Kidney tubule cell (primary cell): ENCODE measurements around the gene SLC35B2.

Experiments
- DNase-seq: peaks from one replicate; pipeline ENCODE4 v3.0.0-alpha.2; 2018; ENCODE audit warnings: low spot score

Gene SLC35B2

DNA sequence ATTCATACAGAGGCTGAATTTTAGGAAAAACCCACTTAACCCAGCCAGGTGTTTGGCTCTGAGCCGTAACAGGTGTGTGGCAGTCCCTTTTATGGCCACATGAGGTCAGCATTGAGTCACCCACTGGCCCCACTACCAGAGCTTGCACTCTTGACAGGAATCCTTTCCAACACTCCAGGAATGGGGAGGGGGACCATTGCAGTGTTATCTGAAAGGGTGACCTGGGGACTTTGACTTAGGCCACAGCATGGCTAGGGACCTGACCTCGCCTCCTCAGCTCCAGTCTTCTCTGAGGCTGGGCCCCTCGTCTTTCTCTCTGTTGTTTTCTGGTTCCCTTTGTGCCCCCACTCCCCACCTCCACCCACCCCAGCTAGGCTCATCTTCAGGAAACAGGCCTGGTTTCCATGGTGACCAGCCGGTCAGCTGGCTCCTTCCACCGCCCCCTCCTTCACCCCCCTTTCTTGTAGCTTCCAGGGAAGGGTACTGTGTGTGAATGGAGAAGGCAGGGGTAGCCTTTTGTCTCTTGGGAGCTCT, 10.8 kb upstream of the SLC35B2 start:
- peak; percentile 63 for DNase-seq

DNA sequence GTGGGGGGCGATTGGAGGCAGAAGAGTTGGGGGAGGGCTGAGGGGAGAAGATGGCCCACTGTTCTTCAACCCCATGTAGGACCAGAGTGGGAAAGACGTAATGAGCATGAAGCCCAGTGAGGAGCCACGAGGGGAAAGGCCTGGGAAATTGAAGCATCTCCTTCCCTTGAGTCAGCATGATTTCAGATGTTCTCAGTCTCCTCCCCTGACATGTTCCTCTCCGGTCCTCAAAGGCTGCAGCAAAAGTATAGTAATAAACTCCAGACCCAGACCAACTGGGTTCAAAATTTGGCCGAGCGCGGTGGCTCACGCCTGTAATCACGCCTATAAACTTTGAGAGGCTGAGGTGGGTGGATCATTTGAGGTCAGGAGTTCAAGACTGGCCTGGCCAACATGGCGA, 9.9 kb upstream of the SLC35B2 start:
- DNase-seq, result no peak

DNA sequence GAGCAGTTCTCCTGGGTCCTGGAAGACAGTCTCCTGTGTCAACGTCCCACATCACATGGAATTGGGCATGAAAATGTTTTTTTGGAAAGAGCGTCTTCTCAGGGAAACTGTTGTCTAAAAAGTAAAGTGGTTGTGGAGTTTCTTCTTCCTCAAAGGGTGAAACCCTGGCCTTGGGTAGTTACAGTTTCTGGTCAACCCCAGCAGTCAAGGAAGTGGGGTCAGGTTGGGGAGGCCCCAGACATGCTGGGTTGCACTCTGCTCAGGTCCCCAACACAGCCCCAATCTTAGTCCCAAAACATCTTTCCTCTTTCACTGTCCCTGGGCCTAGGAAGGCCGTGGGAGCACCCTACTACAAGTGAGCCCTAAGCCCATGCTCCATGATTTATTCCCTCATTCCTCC, 9.0 kb upstream of the SLC35B2 start:
- DNase-seq, result no peak

DNA sequence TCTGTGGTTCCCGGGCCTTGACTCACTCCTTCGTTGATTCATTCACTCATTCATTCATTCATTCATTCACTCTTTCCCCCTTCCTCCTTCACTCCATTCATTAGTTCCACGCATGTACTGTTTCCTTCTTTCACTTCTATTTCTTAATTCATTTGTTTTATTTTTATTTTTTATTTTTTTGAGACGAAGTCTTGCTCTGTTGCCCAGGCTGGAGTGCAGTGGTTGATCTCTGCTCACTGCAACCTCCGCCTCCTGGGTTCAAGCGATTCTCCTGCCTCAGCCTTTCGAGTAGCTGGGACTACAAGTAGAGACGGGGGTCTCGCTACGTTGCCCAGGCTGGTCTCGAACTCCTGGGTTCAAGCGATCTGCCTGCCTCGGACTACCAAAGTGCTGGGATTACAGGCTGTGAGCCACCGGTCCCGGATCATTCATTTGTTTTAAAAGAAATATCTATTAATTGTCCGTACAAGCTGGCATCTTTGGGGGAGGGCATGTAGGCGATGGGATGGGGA, 8.4 kb upstream of the SLC35B2 start:
- no peak for DNase-seq

DNA sequence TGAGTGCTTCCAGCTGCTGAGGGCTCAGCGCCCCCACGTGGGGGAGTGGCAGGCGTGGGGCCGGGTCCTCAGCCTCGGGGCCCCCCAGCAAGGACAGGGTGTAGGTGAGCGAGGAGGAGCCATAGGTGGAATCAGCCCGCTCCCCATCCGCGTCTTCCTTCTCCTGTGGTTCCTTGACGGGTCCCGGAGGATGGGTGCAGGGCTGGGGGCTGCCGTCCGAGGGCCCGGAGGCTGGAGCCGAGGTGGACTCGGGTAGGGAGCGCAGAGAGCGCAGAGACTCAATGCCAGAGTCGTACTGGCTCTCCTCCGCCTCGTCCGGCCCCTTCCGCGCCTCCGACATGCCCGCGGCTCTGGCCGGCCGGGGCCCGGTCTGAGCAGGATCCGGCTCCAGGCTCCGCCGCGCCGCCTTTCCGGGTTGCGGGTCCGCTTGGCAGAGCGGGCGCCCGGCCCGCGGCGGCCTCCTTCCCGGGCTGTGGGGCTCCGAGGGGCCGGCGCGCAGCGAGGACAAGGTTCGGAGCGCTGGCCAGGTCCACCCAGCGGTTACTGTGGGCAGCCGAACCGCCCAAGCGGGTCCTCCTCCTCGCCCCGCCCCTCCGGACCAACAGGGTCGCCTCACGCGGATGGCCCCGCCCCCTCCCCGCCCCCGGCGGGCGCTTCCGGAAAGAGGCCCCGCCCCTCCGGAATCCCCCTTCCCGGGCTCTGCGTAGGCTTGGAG, 7.8 kb upstream of the SLC35B2 start, which contains the start of gene NFKBIE:
TSS of gene NFKBIE (minus strand) at position 545 of the 715 bp plus-strand sequence. CDS start at position 340, 205 bp downstream.
- peak; percentile 96 for DNase-seq

DNA sequence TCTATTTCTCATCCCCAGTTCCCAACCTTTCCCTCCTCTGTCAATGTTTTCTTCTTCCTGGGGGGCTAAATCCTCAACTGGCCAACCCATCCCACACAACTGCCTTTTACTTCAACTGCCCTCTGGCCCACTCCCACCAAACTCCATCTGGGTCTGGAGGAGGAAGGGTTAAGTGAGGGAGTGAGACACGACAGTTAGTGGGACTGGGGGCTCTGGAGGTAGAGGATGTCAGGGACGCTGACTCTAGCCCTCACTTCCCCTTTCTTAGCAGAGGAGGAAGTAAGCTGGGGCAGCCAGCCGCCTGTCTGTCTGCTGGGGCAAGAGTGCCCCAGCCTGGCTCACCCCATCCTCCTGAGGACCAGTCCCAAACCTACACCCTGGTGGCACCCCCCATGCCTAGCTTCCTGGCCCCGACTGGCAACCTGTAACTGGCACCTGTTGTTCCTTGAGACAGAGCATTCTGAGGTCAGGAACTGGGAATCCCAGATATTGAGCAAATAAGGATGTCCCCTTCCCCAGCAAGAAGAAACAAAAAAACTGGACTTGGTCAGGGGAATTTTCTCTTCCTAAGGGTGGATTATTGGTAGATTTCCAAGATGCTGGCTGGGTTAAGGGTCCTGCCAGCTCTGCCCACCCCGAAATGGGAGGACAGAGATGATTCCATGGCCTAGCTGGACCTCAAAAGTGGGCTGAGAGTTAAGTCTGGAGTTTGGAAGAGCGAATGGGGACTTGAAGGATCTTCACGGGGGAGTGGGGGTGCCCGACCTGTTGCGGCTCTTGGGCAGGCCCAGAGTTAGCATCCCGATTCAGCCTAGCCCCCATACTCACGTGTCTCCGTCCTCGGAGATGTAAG, 7.1 kb upstream of the SLC35B2 start:
- DNase-seq, result peak; percentile 42

DNA sequence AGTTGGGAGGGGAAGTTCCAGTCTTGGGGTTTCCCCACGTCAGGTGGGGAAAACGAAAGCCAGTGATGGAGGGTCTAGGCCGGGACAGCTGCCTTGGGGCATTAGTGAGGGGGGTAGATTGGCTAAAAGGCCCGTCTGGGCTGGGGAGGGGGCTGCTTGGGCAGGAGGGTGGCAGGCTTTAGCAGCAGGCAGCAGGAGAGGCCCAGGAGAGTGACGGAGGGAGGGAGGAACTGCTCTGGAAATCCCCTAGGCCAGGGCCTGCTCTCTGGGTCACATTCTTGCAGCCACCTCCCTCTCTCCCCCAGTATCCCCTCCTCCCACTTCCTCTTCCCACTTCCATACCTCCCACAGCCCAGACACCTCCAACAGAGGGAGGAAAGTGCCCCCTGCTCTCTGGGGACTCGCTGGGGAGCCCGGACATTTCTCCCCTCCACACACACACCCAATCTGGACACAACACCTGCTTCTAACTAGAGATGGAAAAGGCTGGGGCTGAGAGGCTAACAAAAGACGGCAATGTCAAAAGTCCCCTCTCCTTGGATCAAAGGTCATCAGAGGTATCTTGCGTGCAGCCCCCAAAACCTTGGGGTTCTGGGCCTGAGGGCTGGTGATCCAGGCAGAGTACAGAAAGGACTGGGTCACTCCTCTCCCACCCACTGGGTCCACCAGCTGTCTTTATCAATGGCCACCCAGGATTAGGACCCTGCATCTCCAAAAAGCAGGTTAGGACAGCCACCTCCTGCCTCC, 6.2 kb upstream of the SLC35B2 start:
- DNase-seq, result peak; percentile 82

DNA sequence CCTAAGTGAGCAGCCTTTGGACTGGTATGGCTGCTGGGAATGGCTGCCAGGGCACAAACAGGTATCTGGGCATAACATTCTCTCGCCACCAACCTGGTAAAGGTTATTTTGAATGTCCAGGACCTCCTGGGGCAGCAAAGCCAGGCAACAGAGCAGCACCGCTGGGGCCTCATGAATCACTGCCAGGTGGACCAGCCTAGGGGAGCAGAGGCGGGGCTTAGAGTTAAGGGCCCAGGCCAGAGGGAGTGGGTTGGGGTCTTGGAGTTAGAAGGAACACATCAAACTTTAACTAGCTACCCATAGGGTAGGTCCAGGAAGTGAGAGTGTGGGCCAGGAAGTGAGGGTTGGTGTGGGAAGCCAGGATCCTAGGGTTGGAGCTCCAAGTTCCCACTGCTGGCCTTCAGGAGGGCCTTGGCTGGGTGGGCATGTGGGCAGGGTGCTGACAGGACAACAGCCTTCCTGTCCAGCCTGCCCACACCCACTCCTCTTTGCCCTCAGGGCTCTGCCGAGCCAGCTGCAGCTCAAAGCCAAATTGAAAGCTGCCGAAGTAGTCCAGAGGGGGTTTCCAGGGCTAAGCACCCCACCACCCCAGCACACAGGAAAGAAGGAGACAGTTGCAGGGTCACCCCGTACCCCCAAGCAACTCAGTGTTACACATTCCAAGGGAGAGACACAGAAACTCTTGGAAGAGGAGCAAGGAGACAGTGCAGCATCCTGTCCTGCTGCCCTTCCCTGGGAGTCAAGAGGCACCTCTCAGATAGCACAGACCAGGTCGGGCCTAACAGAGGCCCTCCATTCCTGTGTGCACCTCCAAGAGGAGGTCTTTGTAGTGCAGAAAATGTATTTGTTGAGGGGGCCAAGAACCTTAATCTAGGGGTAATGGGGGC, 5.4 kb upstream of the SLC35B2 start:
- no peak for DNase-seq

DNA sequence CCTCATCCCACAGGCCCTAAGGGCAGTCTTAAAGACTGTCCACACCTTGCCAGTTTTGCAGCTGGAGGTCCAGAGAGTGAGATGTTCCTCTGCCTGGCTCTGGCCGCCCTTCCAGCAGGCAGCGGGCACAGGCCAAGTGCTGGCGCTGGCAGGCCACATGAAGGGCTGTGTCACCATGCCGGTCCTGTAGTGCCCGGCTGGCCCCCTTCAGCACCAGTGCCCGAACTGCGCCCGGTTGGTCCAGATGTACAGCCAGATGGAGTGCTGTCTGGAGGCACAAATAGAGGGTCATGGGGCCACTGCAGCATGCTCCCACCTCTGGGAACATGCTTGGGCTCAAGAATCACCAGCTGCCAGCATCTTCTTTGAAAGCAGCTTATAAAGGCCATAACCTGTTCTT, 4.3 kb upstream of the SLC35B2 start:
- DNase-seq, result no peak

DNA sequence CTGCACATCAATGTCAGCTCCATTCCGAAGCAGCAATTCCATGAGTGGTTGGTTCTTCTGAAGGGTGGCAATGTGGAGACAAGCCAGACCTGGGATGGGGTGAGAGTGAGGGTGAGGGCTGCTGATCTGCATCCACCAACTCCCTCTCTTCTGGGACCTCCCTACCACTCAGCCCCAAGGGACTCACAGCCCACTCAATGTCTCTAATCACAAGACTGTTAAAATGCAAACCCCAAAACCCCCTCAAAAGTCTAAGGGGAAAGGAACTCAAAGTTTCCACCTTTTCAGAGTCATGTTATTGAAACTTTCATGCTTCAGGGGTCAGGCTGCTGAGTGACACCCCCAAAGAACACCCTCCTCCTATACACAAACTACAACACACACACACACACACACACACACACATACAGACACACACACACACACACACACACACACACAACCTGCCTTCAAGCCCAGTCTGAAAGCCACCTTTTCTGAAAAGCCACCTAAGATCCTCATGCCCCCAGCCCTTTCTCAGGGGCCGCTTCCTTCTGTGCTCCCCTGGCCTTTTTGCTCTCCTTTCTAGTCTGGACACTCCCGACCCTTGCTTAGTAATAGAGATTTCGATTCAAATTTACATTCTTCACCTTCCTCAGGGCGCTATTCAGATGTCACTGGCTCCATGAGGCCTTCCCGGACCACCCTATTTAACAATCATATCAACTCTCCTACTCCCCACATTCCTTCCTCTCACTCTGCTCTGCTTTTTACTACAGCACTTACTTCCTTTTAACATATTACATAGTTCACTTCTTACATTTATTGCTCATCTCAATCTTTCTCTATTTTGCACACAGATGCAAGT, 3.3 kb upstream of the SLC35B2 start:
- DNase-seq, result no peak

DNA sequence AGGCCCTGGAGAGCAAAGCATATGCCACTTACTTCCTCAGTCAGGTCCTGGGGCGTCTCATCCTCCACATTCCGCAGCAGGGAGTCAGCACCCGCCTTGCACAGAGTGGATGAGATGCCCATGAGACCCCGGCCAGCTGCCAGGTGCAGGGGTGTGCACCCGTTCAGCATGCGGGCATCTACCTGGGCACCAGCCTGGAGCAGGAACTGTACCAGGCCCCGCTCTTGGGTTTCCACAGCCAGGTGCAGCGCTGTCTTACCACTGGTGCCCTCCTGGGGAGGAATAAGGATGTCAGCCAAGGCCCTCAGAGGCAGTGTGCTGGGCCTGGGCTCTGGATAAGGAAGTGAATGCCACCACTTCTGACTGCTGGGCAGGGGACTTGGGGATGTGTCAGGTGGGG, 2.7 kb upstream of the SLC35B2 start:
- DNase-seq, result no peak

DNA sequence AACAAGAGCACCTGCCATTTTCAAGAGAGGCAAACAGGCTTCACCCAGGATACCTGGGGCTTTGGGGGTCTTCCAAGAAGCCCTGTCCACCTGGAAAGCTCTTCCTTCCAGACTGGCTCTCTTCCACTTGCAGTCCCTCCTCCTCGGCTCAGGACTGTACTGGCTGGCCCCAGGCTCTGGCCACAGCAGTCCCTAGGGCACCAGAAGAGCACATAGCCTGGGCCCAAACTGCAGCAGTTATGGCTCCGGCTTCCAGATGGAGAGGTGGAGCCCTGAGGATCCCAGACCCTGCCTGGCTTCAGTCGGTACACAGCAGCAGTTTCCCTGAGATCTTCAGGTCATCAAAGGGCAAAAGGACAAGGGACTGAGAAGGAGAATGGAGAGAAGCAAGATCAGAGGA, 1.6 kb upstream of the SLC35B2 start:
- no peak for DNase-seq

DNA sequence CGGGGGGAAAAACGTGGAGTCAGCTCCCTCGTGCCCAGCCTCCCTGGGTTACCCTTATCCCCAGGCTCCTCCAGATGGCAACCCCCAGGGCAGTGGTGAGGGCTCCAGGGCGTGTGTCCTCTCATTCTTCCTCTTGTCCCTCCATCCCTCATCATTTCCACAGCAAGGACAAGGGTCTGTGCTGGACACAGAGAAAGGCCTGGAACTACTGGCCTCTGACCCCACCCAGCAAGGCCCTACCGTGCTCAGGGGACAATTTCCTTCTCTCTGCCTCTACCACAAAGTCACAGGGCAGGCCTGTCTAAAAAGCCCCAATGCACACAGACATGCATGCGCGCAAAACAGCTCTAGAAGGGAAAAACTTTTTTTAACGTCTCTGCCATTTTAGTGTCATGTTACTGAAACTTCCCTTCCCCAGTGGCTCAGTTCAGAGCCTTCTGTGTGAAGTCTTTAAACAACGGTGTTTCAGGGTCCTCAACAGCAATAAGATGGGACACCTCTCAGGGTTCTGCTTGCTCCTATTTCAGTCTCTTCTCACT, 1.1 kb upstream of the SLC35B2 start:
- no peak for DNase-seq

DNA sequence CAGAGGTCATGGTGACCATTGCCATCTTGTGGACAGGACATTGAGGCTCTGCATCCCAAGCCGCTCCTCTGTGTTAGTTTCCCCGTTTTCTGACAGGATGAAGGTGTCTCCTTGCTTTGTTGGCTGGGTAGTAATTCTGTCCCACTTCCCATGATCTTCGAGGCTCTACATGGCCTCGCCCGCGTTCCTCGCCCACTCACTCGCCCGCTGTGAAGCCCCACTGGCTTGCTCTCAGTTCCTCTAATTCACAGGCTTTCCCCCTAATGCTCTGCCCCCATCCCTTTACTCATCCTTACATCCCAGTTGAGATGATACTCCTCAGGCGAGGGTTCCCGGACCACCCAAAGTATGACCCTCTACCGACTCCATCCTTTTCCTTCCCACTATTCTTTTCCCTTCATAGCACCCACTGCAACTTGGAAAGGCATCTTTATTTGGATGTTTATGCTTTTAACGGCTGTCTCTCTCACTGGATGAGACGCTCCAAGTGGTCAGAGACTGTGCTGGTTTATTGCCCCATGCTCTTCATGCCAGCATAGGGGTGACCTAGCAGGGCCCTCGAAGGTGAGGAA, 511 bp upstream of the SLC35B2 start:
- DNase-seq, result no peak

DNA sequence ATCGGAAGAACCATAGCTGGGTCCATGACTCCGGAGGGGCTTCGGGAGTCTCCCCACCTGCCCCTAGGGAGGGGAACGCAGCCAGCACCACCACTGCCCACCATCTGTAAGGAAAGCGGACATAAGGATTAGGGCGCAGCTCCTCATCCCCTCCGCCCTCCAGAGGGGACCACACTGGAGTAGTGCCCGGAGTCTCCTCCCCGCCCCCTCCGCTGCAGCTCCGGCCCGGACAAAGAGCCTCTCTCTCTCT, 628 bp downstream of the SLC35B2 start:
- DNase-seq, result no peak

DNA sequence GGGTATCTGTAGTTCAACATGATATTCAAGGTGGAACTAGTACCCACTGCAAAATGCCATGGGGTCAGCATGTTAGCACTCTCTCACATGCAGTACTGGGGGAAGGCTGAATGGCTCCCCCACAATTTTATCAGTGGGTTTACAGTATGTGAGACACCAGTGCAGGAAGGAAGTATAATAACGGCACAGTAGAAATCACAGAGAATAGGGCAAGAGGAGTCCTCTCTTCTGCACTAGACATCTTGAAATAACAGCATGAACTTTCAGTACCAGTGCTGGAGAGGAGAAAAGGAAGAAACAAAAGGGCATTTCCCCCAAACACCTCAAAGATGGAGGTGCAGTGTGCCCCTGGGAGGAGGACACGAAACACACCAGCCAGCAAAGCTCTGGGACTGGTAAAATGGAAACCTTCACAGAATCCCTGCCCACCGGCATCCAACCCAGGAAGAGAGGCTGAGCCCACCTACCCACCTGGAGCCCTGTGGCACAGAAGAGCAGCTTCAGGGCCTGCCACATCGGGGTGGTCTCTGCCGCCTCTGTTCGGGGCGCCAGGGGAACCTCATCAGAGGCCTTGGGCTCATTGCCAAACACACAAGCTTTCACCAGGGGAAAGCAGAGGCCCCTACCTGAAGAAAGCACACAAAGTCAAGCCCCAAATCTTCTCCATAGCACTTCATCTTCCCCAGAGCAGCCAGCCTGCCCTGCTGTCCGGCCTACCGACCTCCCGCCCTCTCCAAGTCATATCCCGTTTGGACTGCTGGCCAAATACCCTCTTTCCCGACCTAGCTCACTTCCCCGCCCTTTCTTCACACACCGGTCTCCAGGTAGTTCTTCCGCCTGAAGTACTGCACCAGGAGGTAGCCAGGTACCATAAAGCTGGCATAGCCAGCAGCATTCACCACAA, 1.2 kb downstream of the SLC35B2 start:
- peak; percentile 58 for DNase-seq

DNA sequence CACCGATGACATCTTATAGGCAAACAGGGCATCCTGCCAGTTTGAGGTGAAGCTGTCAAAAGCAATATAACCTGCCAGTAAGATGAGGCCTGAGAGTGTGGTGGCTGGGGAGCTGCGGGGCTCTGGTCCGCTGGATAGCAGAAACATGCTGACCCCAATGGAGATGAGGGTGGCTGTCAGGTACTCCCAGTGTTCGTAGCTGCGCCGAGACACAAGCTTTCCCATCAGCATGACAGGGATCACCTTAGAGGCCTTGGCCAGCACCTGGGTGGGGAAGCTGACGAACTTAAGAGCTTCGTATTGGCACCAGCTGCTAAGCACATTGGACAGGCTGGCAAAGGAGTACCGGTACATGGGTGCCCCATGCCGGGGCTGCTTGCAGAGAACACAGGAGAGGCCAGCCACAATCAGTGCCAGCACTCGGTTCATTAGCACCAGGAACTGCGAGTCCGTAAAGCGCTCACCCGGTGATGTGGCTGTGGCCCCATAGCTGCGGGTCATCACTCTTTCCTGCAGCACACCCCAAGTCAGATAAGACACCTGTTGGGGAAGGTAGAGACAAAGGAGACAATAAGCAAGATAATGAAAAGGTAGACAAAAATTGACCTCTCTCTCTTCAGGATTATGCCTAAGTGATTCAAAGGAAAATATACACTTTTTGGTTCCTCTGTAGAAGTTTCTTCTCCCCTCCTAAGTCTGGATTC, 2.1 kb downstream of the SLC35B2 start:
- peak; percentile 53 for DNase-seq
